ENCODE results near the gene GDF7. TPM values are rescaled to one million over a fixed set of nuclear protein-coding genes. Genes with fewer than 3 reads are reported as not detected.

The GDF7 gene
- total and polyA plus RNA-seq, 3 donors from 2014 or later = 0.62 to 1.1 (median 0.69) TPM

GRCh38 chr2:20664071-20664390 is 2.9 kb upstream of the GDF7 start:
- Histone ChIP-seq H3K36me3 (ENCODE audit: low read depth, missing control alignments) (no peaks in the 10 kb centered on the region), H3K4me3 (no peak overlapping the region), H3K9me3 (no peaks in the 10 kb centered on the region), H3K27me3 (no peaks in the 10 kb centered on the region), H3K27ac (no peak overlapping the region), H3K4me1 (peaks cover 14% of the 10 kb centered on the region)
- no peak for TF ChIP-seq POLR2A (IDR thresholded peaks at IDR 0.05)
- TF ChIP-seq, protein P1, sequence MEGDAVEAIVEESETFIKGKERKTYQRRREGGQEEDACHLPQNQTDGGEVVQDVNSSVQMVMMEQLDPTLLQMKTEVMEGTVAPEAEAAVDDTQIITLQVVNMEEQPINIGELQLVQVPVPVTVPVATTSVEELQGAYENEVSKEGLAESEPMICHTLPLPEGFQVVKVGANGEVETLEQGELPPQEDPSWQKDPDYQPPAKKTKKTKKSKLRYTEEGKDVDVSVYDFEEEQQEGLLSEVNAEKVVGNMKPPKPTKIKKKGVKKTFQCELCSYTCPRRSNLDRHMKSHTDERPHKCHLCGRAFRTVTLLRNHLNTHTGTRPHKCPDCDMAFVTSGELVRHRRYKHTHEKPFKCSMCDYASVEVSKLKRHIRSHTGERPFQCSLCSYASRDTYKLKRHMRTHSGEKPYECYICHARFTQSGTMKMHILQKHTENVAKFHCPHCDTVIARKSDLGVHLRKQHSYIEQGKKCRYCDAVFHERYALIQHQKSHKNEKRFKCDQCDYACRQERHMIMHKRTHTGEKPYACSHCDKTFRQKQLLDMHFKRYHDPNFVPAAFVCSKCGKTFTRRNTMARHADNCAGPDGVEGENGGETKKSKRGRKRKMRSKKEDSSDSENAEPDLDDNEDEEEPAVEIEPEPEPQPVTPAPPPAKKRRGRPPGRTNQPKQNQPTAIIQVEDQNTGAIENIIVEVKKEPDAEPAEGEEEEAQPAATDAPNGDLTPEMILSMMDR (IDR thresholded peaks at IDR 0.05) = no peak
- intact Hi-C loops (cut with DNase I; ENCODE audit: low total_unique reads) = no loop called here
- 42 to 76% methylated on average over 2 of the region's 2 CpGs for WGBS, 2 donors
- no peak for DNase-seq

DNA sequence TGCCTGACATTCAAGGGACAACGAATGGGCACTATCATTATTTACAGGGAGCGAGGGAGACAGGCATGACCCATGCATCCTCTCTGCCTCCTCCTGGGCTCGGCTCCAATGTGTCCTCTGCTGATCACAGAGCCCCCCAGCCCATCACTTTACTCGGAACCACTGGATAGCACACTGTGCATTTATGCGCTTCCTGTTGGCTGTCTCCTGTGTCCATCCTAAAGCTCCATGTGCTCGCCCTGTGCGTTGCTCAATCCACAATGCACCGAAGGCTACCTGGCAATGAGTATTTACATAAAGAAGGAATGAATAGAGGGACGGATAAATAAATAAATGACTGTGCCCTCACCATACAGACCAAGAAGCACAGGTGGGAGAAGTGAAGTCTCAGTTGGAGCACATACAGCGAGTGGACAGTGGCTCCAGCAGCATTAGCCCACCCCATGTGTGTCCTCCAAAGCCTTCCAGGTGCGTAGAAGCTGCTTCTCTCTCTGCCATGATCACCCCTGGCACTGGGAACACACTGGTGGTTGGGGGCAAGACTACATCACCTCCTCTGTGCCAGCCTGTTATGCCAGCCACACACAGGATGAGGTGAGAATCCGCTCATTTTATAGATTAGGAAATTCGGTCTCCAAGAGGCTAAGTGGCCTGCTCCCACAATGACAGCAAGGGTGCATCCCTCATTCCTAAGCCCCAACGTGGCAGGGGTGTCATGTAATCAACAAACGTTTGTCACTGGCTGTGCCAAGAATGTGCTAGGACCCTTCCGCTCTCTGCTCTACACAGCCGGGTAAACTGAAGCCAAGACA is 2.3 kb upstream of the GDF7 start:
- no peaks in the 10 kb centered on the region for H3K27me3 ChIP-seq
- no peaks in the 10 kb centered on the region for H3K9me3 ChIP-seq
- intact Hi-C loops (cut with DNase I; ENCODE audit: low total_unique reads) = no loop called here
- H3K4me3 ChIP-seq = no peak overlapping the region
- no peak for DNase-seq
- TF ChIP-seq, protein P1 (IDR thresholded peaks at IDR 0.05) = no peak
- TF ChIP-seq POLR2A (IDR thresholded peaks at IDR 0.05) = no peak
- no peaks in the 10 kb centered on the region for H3K36me3 ChIP-seq (ENCODE audit: low read depth, missing control alignments)
- no peak overlapping the region for H3K27ac ChIP-seq
- WGBS, 2 donors = 24 to 29% methylated on average over 12 to 17 of the region's 17 CpGs
- H3K4me1 ChIP-seq = peaks cover 14% of the 10 kb centered on the region

- H3K36me3 ChIP-seq (ENCODE audit: low read depth, missing control alignments) = no peaks in the 10 kb centered on the region
- no peak for DNase-seq
- intact Hi-C loops (cut with DNase I; ENCODE audit: low total_unique reads) = no loop called here
- peak overlapping the region in 1 of 2 donors; percentile 54 for H3K4me3 ChIP-seq
- TF ChIP-seq, protein P1 (IDR thresholded peaks at IDR 0.05) = no peak
- TF ChIP-seq POLR2A (IDR thresholded peaks at IDR 0.05) = no peak
- H3K27me3 ChIP-seq = no peaks in the 10 kb centered on the region
- H3K27ac ChIP-seq = no peak overlapping the region
- no peaks in the 10 kb centered on the region for H3K9me3 ChIP-seq
- WGBS, 2 donors = 3 to 7% methylated on average over 5 to 49 of the region's 49 CpGs
- peaks cover 14% of the 10 kb centered on the region for H3K4me1 ChIP-seq
Observed at GRCh38 chr2:20665243-20666004, 1.5 kb upstream of the GDF7 start.

DNA sequence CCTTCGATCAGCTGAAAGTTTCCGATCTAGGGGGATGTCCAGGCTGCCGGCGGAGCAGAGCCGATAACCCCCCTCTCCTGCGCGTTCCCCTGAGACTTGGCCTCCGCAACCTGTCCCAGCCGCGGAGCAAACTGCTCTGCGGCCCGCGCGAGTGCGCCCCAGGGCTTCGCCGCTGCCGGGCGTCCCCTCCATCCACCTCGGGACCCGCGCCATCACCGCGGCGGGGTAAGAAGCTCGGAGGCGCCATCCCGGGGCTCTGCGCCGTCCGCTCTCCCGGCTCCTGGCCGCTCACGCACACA is 990 bp upstream of the GDF7 start:
- no peaks in the 10 kb centered on the region for H3K36me3 ChIP-seq (ENCODE audit: low read depth, missing control alignments)
- TF ChIP-seq POLR2A (IDR thresholded peaks at IDR 0.05) = no peak
- TF ChIP-seq, protein P1 (IDR thresholded peaks at IDR 0.05) = no peak
- H3K4me1 ChIP-seq = peaks cover 14% of the 10 kb centered on the region
- intact Hi-C loops (cut with DNase I; ENCODE audit: low total_unique reads) = no loop called here
- WGBS, 2 donors = 1% methylated on average over 34 of the region's 34 CpGs; no CpG with 5 or more reads in 1 of the 2 donors
- H3K27ac ChIP-seq = no peak overlapping the region
- no peaks in the 10 kb centered on the region for H3K9me3 ChIP-seq
- peak overlapping the region; percentile 32 to 54 for H3K4me3 ChIP-seq
- no peak for DNase-seq
- no peaks in the 10 kb centered on the region for H3K27me3 ChIP-seq
